SK-N-MC (cell line): Measurements from ENCODE around the gene USP13.

Source experiments
- EZH2 ChIP-seq: fragments of 200-600 bp; sonication (generic); IDR thresholded peaks from one replicate; pipeline ENCODE4 v1.6.1; 2017; ENCODE audit warnings: antibody characterized with exemption
- FOXP2 ChIP-seq: optimal IDR thresholded peaks from 2 replicates; pipeline ENCODE3; 2011; ENCODE audit warnings: mild to moderate bottlenecking, moderate library complexity; ENCODE audit not compliant: insufficient read depth; ENCODE audit errors: extremely low read length, control extremely low read depth
- POLR2AphosphoS5 ChIP-seq: IDR thresholded peaks from 2 replicates; pipeline ENCODE4 v1.6.1; 2012; ENCODE audit warnings: mild to moderate bottlenecking, low read depth, low read length, borderline replicate concordance

- TF ChIP-seq EZH2 (no peak), POLR2AphosphoS5 (no peak), FOXP2 (no peak)
Observed at GRCh38 chr3:179671747-179672242, 19.0 kb downstream of the USP13 start.
